GM23338 (cell line): Measurements from ENCODE around the gene STEAP2. TPM values are rescaled to one million over a fixed set of nuclear protein-coding genes. Genes with fewer than 3 reads are reported as not detected.

Experiments used
- ATAC-seq: fragments of 200-7000 bp; cut with Tn5 transposase; 3 replicates; pipeline ENCODE4 v1.9.1; 2020
- DNase-seq: peaks from one replicate; pipeline ENCODE4 v3.0.0-alpha.2; 2015; ENCODE audit warnings: low spot score
- H2AFZ ChIP-seq: fragments of 200-600 bp; sonication (generic); 2 replicates; pipeline ENCODE4 v1.8.0; 2016; ENCODE audit warnings: antibody characterized with exemption, mild to moderate bottlenecking, moderate library complexity
- H3F3A ChIP-seq: fragments of 200-600 bp; sonication (generic); replicated peaks from 2 replicates; pipeline ENCODE4 v1.8.0; 2017; ENCODE audit warnings: antibody characterized with exemption, mixed run types, low read depth
- H3K27ac ChIP-seq: fragments of 200-600 bp; sonication (generic); 2 replicates; pipeline ENCODE4 v1.6.1; 2016; ENCODE audit warnings: low read depth
- H3K27me3 ChIP-seq: fragments of 200-600 bp; sonication (generic); 2 replicates; pipeline ENCODE4 v1.8.0; 2016; ENCODE audit warnings: mild to moderate bottlenecking, mixed run types, moderate library complexity; ENCODE audit not compliant: insufficient read depth
- H3K36me3 ChIP-seq: fragments of 200-600 bp; sonication (generic); 2 replicates; pipeline ENCODE4 v1.8.0; 2016; ENCODE audit warnings: mild to moderate bottlenecking; ENCODE audit not compliant: insufficient read depth
- H3K4me1 ChIP-seq: fragments of 200-600 bp; sonication (generic); 2 replicates; pipeline ENCODE4 v1.8.0; 2016; ENCODE audit warnings: mild to moderate bottlenecking, moderate library complexity; ENCODE audit not compliant: insufficient read depth
- H3K4me2 ChIP-seq: fragments of 200-600 bp; sonication (generic); 2 replicates; pipeline ENCODE4 v1.7.1; 2017; ENCODE audit warnings: mixed run types
- H3K4me3 ChIP-seq: fragments of 200-600 bp; sonication (generic); 2 replicates; pipeline ENCODE4 v1.6.1; 2016; ENCODE audit warnings: mixed run types
- H3K79me2 ChIP-seq: fragments of 200-600 bp; sonication (generic); replicated peaks from 2 replicates; pipeline ENCODE4 v1.8.0; 2017; ENCODE audit warnings: mild to moderate bottlenecking; ENCODE audit not compliant: insufficient read depth
- H3K9me2 ChIP-seq: fragments of 200-600 bp; sonication (generic); 2 replicates; pipeline ENCODE4 v1.8.0; 2017; ENCODE audit not compliant: insufficient read depth
- H4K20me1 ChIP-seq: fragments of 200-600 bp; sonication (generic); replicated peaks from 2 replicates; pipeline ENCODE4 v1.8.0; 2017; ENCODE audit warnings: mild to moderate bottlenecking; ENCODE audit not compliant: insufficient read depth
- H3K27ac Mint-ChIP-seq: 2 replicates; pipeline ENCODE4 v1.8.0; 2020; ENCODE audit warnings: inconsistent platforms, mild to moderate bottlenecking, moderate library complexity, mixed read lengths
- H3K27me3 Mint-ChIP-seq: 3 replicates; pipeline ENCODE4 v1.8.0; 2022; ENCODE audit warnings: low read depth, mild to moderate bottlenecking, moderate library complexity, mixed read lengths, inconsistent platforms; ENCODE audit not compliant: insufficient read depth, poor library complexity
- H3K36me3 Mint-ChIP-seq: 3 replicates; pipeline ENCODE4 v1.8.0; 2021; ENCODE audit warnings: low read depth, mild to moderate bottlenecking, inconsistent platforms, moderate library complexity, mixed read lengths
- H3K4me1 Mint-ChIP-seq: 3 replicates; pipeline ENCODE4 v1.8.0; 2020; ENCODE audit warnings: mild to moderate bottlenecking, inconsistent platforms, mixed read lengths
- H3K4me3 Mint-ChIP-seq: 3 replicates; pipeline ENCODE4 v1.8.0; 2021; ENCODE audit warnings: moderate library complexity, mild to moderate bottlenecking, inconsistent platforms, mixed read lengths
- H3K9me3 Mint-ChIP-seq: 3 replicates; pipeline ENCODE4 v1.8.0; 2020; ENCODE audit warnings: moderate library complexity, mild to moderate bottlenecking, inconsistent platforms, mixed read lengths
- CREB1 ChIP-seq: fragments of 250-450 bp; sonication (Bioruptor Pico); IDR thresholded peaks from 2 replicates; pipeline ENCODE4 v1.5.0; 2020; ENCODE audit warnings: low read depth, mild to moderate bottlenecking, moderate library complexity
- EZH2 ChIP-seq: fragments of 200-600 bp; sonication (generic); IDR thresholded peaks from one replicate; pipeline ENCODE4 v1.8.0; 2017; ENCODE audit warnings: antibody characterized with exemption, mild to moderate bottlenecking, low read depth; ENCODE audit not compliant: unreplicated experiment
- EZH2phosphoT487 ChIP-seq: fragments of 200-600 bp; sonication (generic); IDR thresholded peaks from one replicate; pipeline ENCODE4 v1.8.1; 2018; ENCODE audit warnings: antibody characterized with exemption; ENCODE audit not compliant: unreplicated experiment
- JUNB ChIP-seq: IDR thresholded peaks from one replicate; pipeline ENCODE4 v1.6.1; 2016; ENCODE audit warnings: antibody characterized with exemption; ENCODE audit not compliant: unreplicated experiment
- NANOG ChIP-seq: IDR thresholded peaks from 2 replicates; pipeline ENCODE4 v1.6.1; 2016; ENCODE audit warnings: antibody characterized with exemption, borderline replicate concordance
- POLR2AphosphoS5 ChIP-seq: IDR thresholded peaks from 2 replicates; pipeline ENCODE4 v1.6.1; 2016; ENCODE audit warnings: antibody characterized with exemption, low read depth
- STAT1 ChIP-seq: IDR thresholded peaks from one replicate; pipeline ENCODE4 v1.6.1; 2016; ENCODE audit warnings: antibody characterized with exemption; ENCODE audit not compliant: unreplicated experiment
- ZNF114 ChIP-seq: fragments of 250-450 bp; sonication (Bioruptor Pico); IDR thresholded peaks from 2 replicates; pipeline ENCODE4 v1.5.0; 2020; ENCODE audit warnings: mild to moderate bottlenecking, moderate library complexity
- ZNF331 ChIP-seq: fragments of 250-450 bp; sonication (Bioruptor Pico); IDR thresholded peaks from 2 replicates; pipeline ENCODE4 v1.5.0; 2020; ENCODE audit warnings: low read depth, mild to moderate bottlenecking, moderate library complexity
- polyA plus RNA-seq: library from polyadenylated mRNA; unstranded; fragments of >200 nt; fragmentation: Nextera tagmentation; extraction: Ambion mirVana; gene quantifications from 2 replicates; pipeline ENCODE4 v1.2.1, GENCODE V29; 2016
- total RNA-seq: library from RNA; depleted of rRNA; stranded (reverse); fragments of >200 nt; shearing (Covaris generic); gene quantifications from 2 replicates; pipeline ENCODE4 v1.2.3, GENCODE V29; 2014
- TF ChIP-seq, protein P1 (sequence below), 2 experiments: fragments of 200-600 bp in 1 of 2; sonication (generic) in 1 of 2; conservative IDR thresholded peaks; 2 replicates each; pipeline versions ENCODE4 v1.5.1 to v1.6.1; 2016 to 2017; ENCODE audit warnings: antibody characterized with exemption in 2 of 2, low read depth in 2 of 2, mild to moderate bottlenecking in 2 of 2, moderate library complexity in 1 of 2
- TF ChIP-seq, protein P2 (sequence below): IDR thresholded peaks from one replicate; pipeline ENCODE4 v1.6.1; 2018; ENCODE audit warnings: antibody characterized with exemption; ENCODE audit not compliant: unreplicated experiment
- TF ChIP-seq, protein P3 (sequence below): IDR thresholded peaks from 2 replicates; pipeline ENCODE4 v1.6.1; 2016; ENCODE audit warnings: antibody characterized with exemption
- TF ChIP-seq, protein P4 (sequence below): fragments of 250-450 bp; sonication (Bioruptor Pico); IDR thresholded peaks from 2 replicates; pipeline ENCODE4 v1.5.0; 2020; ENCODE audit warnings: mild to moderate bottlenecking, moderate library complexity

The STEAP2 gene
- total and polyA plus RNA-seq, 2 experiments from 2014 or later, result 13.1 to 22.0 TPM

DNA sequence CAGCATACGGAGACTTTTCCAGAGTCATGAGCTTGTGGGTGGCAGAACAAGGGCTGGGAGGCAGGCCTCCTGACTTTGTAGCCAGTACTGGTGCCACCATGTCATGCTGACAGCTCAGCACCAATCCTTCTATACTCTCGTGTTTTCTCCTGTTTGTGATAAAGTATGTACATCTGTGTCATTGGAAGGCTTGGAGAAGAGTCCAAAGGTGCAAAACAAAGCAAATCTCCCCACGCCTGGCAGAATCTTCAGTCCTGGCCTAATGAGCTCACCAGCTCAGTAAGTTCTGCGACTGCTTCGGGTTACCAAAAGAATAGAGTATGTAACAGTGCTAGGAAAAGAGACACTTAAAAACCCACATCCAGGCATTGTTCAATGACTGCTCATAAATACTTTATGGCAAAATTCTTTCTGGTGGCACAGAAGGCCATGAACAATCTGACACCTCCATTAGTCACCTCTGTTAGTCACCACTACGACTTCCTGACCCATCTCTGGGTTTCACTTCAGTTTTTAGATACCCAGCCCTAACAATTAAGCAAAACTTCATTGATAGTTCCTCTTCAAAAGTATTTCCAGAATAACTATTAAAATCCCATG lies 32.8 kb upstream of the STEAP2 start:
- Mint-ChIP-seq H3K27me3 (peaks cover 1% of the 10 kb centered on the region), H3K4me1 (peaks cover 9% of the 10 kb centered on the region; the same call in 2 of the 3 replicates), H3K27ac (no peak overlapping the region), H3K4me3 (no peak overlapping the region), H3K9me3 (peaks cover 15% of the 10 kb centered on the region), H3K36me3 (peaks cover 7% of the 10 kb centered on the region; the same call in 1 of the 3 replicates)
- Histone ChIP-seq H3K27ac (no peak overlapping the region), H3K4me3 (no peak overlapping the region), H3K4me1 (0 out of 2 replicates have a peak, but pooled peaks cover 5% of the 10 kb centered on the region), H3K27me3 (no peaks in the 10 kb centered on the region), H4K20me1 (no peaks in the 10 kb centered on the region), H2AFZ (0 out of 2 replicates have a peak overlapping the region, but pooled peaks have one; percentile 34), H3F3A (no peaks in the 10 kb centered on the region), H3K36me3 (no peaks in the 10 kb centered on the region), H3K4me2 (no peak overlapping the region), H3K79me2 (no peaks in the 10 kb centered on the region), H3K9me2 (peaks cover 6% of the 10 kb centered on the region; the same call in 1 of the 2 replicates)
- no peak for ATAC-seq
- TF ChIP-seq, protein P1, sequence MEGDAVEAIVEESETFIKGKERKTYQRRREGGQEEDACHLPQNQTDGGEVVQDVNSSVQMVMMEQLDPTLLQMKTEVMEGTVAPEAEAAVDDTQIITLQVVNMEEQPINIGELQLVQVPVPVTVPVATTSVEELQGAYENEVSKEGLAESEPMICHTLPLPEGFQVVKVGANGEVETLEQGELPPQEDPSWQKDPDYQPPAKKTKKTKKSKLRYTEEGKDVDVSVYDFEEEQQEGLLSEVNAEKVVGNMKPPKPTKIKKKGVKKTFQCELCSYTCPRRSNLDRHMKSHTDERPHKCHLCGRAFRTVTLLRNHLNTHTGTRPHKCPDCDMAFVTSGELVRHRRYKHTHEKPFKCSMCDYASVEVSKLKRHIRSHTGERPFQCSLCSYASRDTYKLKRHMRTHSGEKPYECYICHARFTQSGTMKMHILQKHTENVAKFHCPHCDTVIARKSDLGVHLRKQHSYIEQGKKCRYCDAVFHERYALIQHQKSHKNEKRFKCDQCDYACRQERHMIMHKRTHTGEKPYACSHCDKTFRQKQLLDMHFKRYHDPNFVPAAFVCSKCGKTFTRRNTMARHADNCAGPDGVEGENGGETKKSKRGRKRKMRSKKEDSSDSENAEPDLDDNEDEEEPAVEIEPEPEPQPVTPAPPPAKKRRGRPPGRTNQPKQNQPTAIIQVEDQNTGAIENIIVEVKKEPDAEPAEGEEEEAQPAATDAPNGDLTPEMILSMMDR (conservative IDR thresholded peaks at IDR 0.05; ENCODE audit: low read depth in 2 of 2), result no peak
- TF ChIP-seq ZNF114 (CRISPR knock-in tag), result no peak
- no peak for TF ChIP-seq POLR2AphosphoS5
- no peak for TF ChIP-seq CREB1 (CRISPR knock-in tag)
- TF ChIP-seq, protein P2, sequence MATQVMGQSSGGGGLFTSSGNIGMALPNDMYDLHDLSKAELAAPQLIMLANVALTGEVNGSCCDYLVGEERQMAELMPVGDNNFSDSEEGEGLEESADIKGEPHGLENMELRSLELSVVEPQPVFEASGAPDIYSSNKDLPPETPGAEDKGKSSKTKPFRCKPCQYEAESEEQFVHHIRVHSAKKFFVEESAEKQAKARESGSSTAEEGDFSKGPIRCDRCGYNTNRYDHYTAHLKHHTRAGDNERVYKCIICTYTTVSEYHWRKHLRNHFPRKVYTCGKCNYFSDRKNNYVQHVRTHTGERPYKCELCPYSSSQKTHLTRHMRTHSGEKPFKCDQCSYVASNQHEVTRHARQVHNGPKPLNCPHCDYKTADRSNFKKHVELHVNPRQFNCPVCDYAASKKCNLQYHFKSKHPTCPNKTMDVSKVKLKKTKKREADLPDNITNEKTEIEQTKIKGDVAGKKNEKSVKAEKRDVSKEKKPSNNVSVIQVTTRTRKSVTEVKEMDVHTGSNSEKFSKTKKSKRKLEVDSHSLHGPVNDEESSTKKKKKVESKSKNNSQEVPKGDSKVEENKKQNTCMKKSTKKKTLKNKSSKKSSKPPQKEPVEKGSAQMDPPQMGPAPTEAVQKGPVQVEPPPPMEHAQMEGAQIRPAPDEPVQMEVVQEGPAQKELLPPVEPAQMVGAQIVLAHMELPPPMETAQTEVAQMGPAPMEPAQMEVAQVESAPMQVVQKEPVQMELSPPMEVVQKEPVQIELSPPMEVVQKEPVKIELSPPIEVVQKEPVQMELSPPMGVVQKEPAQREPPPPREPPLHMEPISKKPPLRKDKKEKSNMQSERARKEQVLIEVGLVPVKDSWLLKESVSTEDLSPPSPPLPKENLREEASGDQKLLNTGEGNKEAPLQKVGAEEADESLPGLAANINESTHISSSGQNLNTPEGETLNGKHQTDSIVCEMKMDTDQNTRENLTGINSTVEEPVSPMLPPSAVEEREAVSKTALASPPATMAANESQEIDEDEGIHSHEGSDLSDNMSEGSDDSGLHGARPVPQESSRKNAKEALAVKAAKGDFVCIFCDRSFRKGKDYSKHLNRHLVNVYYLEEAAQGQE, result no peak
- no peak for TF ChIP-seq NANOG
- TF ChIP-seq EZH2, result no peak
- no peak for TF ChIP-seq STAT1
- TF ChIP-seq ZNF331 (CRISPR knock-in tag), result no peak
- TF ChIP-seq, protein P3, sequence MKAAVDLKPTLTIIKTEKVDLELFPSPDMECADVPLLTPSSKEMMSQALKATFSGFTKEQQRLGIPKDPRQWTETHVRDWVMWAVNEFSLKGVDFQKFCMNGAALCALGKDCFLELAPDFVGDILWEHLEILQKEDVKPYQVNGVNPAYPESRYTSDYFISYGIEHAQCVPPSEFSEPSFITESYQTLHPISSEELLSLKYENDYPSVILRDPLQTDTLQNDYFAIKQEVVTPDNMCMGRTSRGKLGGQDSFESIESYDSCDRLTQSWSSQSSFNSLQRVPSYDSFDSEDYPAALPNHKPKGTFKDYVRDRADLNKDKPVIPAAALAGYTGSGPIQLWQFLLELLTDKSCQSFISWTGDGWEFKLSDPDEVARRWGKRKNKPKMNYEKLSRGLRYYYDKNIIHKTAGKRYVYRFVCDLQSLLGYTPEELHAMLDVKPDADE, result no peak
- TF ChIP-seq EZH2phosphoT487, result no peak
- TF ChIP-seq, protein P4, sequence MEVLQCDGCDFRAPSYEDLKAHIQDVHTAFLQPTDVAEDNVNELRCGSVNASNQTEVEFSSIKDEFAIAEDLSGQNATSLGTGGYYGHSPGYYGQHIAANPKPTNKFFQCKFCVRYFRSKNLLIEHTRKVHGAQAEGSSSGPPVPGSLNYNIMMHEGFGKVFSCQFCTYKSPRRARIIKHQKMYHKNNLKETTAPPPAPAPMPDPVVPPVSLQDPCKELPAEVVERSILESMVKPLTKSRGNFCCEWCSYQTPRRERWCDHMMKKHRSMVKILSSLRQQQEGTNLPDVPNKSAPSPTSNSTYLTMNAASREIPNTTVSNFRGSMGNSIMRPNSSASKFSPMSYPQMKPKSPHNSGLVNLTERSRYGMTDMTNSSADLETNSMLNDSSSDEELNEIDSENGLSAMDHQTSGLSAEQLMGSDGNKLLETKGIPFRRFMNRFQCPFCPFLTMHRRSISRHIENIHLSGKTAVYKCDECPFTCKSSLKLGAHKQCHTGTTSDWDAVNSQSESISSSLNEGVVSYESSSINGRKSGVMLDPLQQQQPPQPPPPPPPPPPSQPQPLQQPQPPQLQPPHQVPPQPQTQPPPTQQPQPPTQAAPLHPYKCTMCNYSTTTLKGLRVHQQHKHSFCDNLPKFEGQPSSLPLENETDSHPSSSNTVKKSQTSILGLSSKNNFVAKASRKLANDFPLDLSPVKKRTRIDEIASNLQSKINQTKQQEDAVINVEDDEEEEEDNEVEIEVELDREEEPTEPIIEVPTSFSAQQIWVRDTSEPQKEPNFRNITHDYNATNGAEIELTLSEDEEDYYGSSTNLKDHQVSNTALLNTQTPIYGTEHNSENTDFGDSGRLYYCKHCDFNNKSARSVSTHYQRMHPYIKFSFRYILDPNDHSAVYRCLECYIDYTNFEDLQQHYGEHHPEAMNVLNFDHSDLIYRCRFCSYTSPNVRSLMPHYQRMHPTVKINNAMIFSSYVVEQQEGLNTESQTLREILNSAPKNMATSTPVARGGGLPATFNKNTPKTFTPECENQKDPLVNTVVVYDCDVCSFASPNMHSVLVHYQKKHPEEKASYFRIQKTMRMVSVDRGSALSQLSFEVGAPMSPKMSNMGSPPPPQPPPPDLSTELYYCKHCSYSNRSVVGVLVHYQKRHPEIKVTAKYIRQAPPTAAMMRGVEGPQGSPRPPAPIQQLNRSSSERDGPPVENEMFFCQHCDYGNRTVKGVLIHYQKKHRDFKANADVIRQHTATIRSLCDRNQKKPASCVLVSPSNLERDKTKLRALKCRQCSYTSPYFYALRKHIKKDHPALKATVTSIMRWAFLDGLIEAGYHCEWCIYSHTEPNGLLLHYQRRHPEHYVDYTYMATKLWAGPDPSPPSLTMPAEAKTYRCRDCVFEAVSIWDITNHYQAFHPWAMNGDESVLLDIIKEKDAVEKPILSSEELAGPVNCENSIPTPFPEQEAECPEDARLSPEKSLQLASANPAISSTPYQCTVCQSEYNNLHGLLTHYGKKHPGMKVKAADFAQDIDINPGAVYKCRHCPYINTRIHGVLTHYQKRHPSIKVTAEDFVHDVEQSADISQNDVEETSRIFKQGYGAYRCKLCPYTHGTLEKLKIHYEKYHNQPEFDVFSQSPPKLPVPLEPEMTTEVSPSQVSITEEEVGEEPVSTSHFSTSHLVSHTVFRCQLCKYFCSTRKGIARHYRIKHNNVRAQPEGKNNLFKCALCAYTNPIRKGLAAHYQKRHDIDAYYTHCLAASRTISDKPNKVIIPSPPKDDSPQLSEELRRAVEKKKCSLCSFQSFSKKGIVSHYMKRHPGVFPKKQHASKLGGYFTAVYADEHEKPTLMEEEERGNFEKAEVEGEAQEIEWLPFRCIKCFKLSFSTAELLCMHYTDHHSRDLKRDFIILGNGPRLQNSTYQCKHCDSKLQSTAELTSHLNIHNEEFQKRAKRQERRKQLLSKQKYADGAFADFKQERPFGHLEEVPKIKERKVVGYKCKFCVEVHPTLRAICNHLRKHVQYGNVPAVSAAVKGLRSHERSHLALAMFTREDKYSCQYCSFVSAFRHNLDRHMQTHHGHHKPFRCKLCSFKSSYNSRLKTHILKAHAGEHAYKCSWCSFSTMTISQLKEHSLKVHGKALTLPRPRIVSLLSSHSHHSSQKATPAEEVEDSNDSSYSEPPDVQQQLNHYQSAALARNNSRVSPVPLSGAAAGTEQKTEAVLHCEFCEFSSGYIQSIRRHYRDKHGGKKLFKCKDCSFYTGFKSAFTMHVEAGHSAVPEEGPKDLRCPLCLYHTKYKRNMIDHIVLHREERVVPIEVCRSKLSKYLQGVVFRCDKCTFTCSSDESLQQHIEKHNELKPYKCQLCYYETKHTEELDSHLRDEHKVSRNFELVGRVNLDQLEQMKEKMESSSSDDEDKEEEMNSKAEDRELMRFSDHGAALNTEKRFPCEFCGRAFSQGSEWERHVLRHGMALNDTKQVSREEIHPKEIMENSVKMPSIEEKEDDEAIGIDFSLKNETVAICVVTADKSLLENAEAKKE (CRISPR knock-in tag), result no peak
- no peak for TF ChIP-seq JUNB
- no peak for DNase-seq
